Fibroblast of the aortic adventitia (primary cell): ENCODE measurements around the gene IQCH. TPM values are rescaled to one million over a fixed set of nuclear protein-coding genes. Genes with fewer than 3 reads are reported as not detected.
A peak's percentile ranks its signal among the peaks of the same experiment; 100 is the strongest.

ENCODE experiments used
- DNase-seq: peaks from one replicate; pipeline ENCODE4 v3.0.0-alpha.2; 2010; ENCODE audit warnings: low read depth
- H3K4me3 ChIP-seq: 2 replicates; pipeline ENCODE4 v1.5.1; 2011; ENCODE audit warnings: low read depth, mild to moderate bottlenecking, control low read depth, low read length, moderate library complexity
- total RNA-seq: library from RNA; depleted of rRNA; stranded (reverse); fragments of >200 nt; gene quantifications from 2 replicates; pipeline ENCODE4 v1.2.3, GENCODE V29; 2012; ENCODE audit warnings: low replicate concordance
- TF ChIP-seq, protein P1 (sequence below): IDR thresholded peaks from 2 replicates; pipeline ENCODE4 v1.5.1; 2011; ENCODE audit warnings: mild to moderate bottlenecking, low read length, control low read depth, inconsistent platforms; ENCODE audit not compliant: insufficient read depth

IQCH gene
- total RNA-seq, 1 donor, result 3.6 TPM

DNA sequence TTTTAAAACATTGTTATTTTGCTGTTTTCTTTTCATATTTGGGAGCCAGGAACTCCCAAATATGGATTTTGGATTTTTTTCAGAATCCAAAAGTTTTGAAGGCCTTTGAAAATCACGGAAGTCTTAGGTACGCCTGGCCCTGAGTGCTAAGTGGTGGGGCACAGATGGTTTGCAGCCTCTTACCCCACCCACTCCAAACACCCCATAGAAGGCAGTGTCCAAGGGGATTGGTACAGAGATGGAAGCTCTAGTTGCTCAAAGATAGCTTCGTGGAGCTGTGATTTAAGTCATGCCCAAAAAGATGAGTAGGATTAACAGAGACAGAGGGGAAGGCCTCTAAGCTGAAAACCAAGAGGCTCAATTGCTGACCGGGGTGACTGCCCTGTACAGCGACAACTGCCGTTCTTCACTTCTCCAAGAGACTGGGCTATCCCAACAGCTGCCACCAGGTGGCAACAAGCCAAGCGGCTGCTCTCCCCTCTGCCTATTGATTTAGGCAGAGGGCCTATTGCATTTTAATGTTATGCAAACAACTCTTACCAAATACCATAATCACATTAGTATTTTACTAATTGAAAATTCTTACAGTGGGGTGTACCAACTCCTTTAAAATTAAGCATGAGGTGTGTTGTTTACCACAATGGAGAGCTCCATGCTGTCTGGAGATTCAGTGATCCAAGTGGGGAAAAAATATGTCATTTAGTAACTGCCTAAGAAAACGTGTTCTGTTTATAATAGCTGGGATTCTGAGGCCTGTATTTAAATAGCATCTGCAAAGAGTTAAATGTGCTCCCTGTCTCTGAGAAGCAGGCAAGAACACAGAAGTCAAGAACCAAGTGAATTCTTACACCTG, 202.3 kb downstream of the IQCH start:
- TF ChIP-seq, protein P1, sequence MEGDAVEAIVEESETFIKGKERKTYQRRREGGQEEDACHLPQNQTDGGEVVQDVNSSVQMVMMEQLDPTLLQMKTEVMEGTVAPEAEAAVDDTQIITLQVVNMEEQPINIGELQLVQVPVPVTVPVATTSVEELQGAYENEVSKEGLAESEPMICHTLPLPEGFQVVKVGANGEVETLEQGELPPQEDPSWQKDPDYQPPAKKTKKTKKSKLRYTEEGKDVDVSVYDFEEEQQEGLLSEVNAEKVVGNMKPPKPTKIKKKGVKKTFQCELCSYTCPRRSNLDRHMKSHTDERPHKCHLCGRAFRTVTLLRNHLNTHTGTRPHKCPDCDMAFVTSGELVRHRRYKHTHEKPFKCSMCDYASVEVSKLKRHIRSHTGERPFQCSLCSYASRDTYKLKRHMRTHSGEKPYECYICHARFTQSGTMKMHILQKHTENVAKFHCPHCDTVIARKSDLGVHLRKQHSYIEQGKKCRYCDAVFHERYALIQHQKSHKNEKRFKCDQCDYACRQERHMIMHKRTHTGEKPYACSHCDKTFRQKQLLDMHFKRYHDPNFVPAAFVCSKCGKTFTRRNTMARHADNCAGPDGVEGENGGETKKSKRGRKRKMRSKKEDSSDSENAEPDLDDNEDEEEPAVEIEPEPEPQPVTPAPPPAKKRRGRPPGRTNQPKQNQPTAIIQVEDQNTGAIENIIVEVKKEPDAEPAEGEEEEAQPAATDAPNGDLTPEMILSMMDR, result peak; percentile 89
- no peak overlapping the region for H3K4me3 ChIP-seq
- DNase-seq, result peak; percentile 61

DNA sequence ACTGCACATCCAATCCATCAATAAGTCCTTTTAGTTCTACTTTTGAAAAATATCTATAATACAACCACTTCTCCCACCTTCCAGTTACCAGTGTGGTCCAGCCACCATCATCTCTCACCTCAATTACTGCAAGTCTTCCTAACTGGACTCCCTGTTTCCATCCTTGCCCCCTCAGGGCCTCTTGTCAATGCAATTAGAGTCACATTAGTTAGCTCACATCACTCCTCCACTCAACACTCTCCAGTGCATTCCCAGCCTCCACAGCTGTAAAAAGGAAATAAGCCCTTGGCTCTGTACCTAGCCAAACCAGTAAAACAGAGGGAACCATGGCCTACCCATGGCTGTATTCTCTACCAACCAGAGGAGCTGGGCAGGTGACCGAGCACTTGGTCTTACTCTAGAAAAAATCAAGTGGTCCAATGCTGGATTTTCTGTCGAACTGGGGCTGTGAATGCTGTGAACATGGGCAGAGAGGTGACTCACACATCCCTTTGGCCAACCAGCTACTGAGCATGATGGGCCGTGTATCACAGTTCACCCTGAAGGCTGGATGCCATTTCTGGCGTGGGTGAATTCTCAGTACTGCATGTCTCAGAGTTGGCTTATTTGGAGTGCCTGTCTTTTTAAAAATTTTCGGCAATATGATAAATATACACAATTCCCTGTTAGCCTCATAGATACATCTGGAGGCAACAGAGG, 203.9 kb downstream of the IQCH start:
- no peak overlapping the region for H3K4me3 ChIP-seq
- DNase-seq, result no peak
- TF ChIP-seq, protein P1, result no peak

DNA sequence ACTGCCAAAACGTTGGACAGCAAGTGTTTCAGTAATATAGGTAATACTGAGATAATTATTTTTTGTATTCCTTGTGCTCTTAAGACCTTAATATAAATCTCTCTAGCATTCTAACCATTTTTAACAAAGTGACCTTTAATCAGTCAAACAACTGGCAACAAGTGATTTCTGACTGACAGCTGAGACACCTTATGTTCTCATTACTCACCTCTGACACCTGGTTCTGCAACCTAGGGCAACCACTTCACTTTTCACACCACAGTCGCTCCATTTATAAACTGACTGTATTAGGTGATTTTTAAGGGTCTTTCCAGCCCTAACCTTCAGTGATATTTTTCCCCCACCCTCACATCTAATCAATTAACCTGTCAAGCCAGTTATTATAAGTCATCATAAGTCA, 205.9 kb downstream of the IQCH start:
- TF ChIP-seq, protein P1, result no peak
- H3K4me3 ChIP-seq, result no peak overlapping the region
- no peak for DNase-seq

DNA sequence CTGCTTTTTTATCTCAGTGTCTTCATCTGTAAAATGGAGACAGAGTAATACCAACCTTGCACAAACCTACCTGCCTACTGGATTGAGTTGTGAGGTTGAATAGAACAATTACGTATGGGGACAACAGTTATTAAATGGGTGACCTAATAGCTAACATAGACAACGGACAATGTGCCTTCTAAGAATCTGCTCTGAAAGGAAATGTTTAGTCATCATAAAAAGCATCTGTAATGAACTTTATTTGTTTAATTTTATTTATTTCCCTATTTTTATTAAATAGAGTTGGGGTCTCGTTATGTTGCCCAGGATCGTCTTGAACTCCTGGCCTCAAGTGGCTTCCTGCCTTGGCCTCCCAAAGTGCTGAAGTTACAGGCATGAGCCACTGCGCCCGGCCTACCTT, 207.1 kb downstream of the IQCH start:
- H3K4me3 ChIP-seq, result no peak overlapping the region
- no peak for DNase-seq
- TF ChIP-seq, protein P1, result no peak

DNA sequence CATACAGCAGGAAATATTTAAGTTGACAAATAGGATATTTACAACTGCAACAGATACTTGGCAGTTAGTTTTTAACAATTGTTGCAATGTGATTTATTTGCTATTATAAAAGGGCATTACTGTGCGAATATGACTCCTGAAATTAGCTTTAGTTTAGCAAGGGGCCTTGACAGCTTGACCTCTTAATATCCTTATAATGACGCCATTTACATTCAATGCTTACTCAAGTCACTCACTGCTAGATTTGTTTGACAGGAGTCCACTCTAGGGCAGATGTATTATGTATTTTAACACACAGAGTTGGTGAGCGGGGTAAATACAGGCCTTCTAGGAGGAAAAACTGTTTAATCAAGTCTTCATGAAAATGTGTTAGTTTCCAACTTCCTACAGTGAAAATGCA, 208.3 kb downstream of the IQCH start:
- TF ChIP-seq, protein P1, result no peak
- DNase-seq, result no peak
- no peak overlapping the region for H3K4me3 ChIP-seq

DNA sequence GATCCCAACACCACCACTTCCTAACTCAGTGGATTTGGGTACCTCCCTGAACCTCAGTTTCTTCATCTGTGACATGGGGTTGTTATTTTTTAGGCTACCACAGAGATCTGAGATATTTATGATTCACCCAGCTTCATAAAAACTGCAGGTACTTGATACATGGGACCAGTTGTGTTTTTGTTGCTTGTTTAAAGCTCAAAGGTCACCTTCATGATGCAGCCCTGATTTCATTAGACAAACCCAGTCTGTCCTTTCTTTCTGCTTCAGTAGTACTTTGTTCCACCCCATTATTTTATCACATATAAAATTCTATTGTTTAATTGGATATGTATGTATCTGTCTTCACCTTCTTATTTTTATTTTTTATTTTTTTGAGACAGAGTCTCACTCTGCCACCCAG, 208.9 kb downstream of the IQCH start:
- H3K4me3 ChIP-seq, result no peak overlapping the region
- DNase-seq, result no peak
- TF ChIP-seq, protein P1, result no peak
